NCI-H460 (cell line): ENCODE measurements around the gene METTL9. TPM values are rescaled to one million over a fixed set of nuclear protein-coding genes. Genes with fewer than 3 reads are reported as not detected.
A peak's percentile ranks its signal among the peaks of the same experiment; 100 is the strongest.
"Not testable (repeated sequence)": the region's sequence is repeated elsewhere in the genome, so short reads cannot be mapped to it uniquely, and the experiment has no call there.

Source experiments
- DNase-seq: peaks from one replicate; pipeline ENCODE4 v3.0.0-alpha.2; 2016; ENCODE audit warnings: low read depth; ENCODE audit errors: extremely low read depth
- total RNA-seq: library from RNA; depleted of rRNA; stranded (reverse); fragments of >200 nt; shearing (Covaris generic); gene quantifications from 2 replicates; pipeline ENCODE4 v1.2.3, GENCODE V29; 2014

Gene METTL9
- total RNA-seq, 1 experiment from 2014 or later: 259 TPM

DNA sequence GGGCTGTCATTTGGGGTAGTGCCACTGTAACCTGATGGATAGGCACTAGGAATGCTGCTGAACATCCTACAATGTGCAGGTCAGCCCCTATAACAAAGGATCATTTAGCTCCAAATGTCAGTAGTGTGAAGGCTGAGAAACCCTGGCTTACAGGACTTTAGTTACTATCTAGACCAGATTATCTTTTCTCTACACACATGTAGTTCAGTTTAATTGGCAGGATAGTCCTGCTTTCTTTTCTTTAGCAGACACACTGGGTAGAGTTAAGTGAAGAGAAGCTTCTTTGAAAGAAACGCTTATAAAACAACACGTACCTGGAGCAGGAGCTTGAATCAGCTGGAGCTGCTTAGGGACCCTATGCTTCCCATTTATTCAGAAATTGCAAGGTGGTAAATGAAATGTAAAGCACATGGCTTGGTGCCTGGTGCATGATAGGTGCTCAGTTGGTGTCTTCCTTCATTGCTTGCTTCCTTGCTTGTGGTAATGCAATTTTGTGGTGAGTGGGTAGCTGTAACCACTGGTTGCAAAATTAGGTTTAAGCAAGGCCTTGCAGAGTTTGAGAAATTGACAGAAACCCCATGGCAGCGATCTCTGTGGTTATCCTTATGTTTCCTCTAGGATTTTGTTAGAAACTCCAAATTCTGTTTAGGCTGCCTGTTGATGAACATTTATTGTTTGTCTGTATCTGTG, 9.4 kb downstream of the METTL9 start:
- no peak for DNase-seq

GRCh38 chr16:21610006-21610544, 10.7 kb downstream of the METTL9 start:
- DNase-seq: no peak

DNA sequence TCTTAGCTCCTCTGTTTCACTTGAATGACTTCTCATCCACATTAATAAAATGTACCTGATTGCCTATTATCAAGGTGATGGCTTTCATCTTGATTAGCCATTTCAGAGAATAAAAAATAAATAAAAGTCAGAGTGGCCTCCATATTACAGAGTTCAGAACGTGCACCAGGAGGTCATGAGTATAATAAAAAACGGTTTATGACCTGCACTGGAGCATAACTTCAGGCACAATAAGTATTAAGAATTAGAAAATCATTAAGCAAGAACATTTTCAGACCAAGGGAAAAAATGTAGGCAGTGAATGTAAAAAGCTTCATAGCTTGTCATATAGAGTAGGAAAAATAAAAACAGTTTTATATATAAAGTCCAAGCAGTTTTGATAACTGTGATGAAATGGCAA, 11.4 kb downstream of the METTL9 start:
- DNase-seq: no peak

GRCh38 chr16:21611198-21611555, 11.8 kb downstream of the METTL9 start:
- DNase-seq: peak; percentile 75

- peak; percentile 59 for DNase-seq
Observed at GRCh38 chr16:21611556-21612384, 12.4 kb downstream of the METTL9 start.

- no peak for DNase-seq
Observed at GRCh38 chr16:21613361-21613760, 14.0 kb downstream of the METTL9 start.

GRCh38 chr16:21613781-21614180, 14.4 kb downstream of the METTL9 start:
- DNase-seq: no peak

GRCh38 chr16:21614896-21615295, 15.5 kb downstream of the METTL9 start:
- DNase-seq: no peak

DNA sequence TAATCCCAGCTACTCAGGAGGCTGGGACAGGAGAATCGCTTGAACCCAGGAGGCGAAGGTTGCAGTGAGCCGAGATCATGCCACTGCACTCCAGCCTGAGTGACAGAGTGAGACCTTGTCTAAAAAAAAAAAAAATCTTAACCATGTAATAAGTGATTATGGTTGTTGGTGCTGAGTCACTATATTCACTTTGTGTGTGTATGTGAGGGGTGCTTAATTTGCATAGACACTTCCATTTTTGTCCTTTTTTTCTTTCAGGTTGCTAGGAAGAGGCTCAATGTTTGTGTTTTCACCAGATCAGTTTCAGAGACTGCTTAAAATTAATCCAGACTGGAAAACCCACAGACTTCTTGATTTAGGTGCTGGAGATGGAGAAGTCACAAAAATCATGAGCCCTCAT, 18.2 kb downstream of the METTL9 start:
- DNase-seq: no peak

DNA sequence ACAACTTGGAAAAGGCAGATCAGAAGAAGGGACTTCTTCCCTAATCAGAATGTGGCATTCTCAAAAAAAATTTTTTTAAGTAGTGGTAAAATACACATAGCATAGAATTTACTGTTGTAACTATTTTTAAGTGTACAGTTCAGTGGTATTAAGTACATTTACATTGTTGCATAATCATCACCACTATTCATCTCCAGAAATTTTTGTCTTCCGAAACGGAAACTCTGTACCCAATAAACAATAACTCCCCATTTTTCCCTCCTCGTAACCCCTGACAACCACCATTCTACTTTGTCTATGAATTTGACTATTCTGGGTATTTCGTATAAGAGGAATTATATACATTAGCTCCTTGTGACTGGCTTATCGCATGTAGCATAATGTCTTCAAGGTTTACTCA, 18.9 kb downstream of the METTL9 start:
- DNase-seq: no peak

GRCh38 chr16:21619765-21620425, 20.5 kb downstream of the METTL9 start:
- no peak for DNase-seq

GRCh38 chr16:21620592-21620991, 21.2 kb downstream of the METTL9 start:
- DNase-seq: no peak

- no peak for DNase-seq
Observed at GRCh38 chr16:21622545-21622944, 23.2 kb downstream of the METTL9 start.

GRCh38 chr16:21625026-21625425, 25.6 kb downstream of the METTL9 start:
- no peak for DNase-seq

DNA sequence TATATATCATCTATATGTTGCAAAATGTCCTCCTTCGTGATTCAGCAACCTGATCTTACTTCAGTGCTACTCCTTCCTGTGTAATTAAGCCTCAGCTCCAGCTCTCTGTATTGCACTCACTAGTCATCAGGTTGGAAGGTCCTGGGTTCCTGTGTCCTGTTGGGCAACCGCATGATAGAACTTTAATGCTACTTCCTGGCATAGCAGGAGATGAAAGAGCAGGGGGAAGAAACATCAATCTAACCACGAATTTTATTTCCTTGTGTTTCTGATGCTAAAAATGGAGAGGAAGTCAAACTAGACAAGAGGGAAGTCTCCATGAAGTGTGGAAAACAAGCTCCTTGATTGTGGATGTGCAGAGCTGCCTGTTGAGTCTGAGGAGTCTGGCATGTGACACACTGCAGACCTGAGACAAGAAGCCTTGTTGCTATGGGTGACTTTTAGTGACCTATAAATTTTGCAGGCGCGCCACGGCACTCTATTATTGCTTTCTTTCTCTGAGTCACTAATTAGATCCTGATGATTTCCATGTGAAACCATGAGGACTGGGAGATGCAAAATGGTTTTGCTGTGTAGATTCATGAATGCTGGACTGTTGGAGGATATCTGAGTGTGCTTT, 27.4 kb downstream of the METTL9 start:
- peak; percentile 94 for DNase-seq

- no peak for DNase-seq
Observed at GRCh38 chr16:21628121-21628726, 28.8 kb downstream of the METTL9 start.

- DNase-seq: no peak
Observed at GRCh38 chr16:21628772-21629171, 29.4 kb downstream of the METTL9 start.

DNA sequence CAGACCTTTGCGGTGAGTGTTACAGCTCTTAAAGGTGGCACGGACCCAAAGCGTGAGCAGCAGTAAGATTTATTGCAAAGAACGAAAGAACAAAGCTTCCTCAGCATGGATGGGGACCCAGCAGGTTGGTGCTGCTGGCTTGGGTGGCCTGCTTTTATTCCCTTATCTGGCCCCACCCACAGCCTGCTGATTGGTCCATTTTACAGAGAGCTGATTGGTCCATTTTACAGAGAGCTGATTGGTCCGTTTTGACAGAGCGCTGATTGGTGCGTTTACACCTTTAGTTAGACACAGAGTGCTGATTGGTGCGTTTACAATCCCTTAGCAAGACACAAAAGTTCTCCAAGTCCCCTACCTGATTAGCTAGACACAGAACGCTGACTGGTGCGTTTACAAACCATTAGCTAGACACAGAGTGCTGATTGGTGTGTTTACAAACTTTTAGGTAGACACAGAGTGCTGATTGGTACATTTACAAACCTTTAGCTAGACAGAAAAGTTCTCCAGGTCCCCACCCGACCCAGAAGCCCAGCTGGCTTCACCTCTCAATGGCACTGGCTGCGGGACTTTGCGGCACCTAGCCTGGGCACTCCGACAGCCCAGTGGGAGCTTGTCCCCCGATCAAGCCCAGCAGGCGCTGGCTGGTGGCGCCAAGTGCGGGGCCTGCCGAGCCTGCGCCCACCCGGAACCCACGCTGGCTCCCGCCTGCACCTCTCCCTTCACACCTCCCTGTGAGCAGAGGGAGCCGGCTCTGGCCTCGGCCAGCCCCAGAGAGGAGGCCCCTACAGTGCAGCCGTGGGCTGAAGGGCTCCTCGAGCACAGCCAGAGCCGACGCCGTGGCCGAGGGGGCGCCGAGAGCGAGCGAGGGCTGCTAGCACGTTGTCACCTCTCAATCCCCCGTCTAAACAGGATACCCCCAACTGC, 30.5 kb downstream of the METTL9 start:
- not testable (repeated sequence) for DNase-seq

GRCh38 chr16:21630866-21631265, 31.5 kb downstream of the METTL9 start:
- not testable (repeated sequence) for DNase-seq
